GM23248 (cell line): ENCODE results near the gene KRT12.

Source experiments
- EZH2 ChIP-seq: fragments of 200-600 bp; sonication (generic); IDR thresholded peaks from 2 replicates; pipeline ENCODE4 v1.6.1; 2018; ENCODE audit warnings: antibody characterized with exemption, mild to moderate bottlenecking; ENCODE audit not compliant: insufficient read depth, poor library complexity, severe bottlenecking
- EZH2phosphoT487 ChIP-seq: fragments of 200-600 bp; sonication (generic); IDR thresholded peaks from 2 replicates; pipeline ENCODE4 v1.6.1; 2018; ENCODE audit warnings: antibody characterized with exemption, moderate library complexity, mild to moderate bottlenecking, low read depth; ENCODE audit not compliant: insufficient read depth

DNA sequence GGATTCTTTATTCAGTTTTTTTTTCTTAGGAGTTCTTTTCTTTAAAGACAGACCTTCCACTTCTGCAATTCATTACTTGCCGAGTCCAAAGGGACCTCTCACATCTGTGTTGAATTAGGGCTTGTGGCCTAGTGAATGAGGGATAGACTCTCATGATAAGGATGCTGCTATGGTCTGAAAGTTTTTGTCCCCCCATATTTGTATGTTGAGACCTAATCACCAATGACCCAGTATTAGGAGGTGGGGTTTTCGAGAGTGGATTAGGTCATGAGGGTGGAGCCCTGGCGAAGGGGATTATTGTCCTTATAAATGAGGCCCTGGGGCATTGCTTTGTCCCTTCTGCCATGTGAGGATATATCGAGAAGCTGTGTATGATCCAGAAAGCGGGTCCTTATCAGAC, 9.5 kb downstream of the KRT12 start:
- TF ChIP-seq EZH2 (no peak), EZH2phosphoT487 (no peak)
